NCI-H2227 (cell line): ENCODE results near the gene ETHE1.
A peak's percentile ranks its signal among the peaks of the same experiment; 100 is the strongest.

Experiments
- DNase-seq: peaks from one replicate; lab custom pipeline; 2025; ENCODE audit not compliant: unreplicated experiment; lab: John Stamatoyannopoulos, UW

Gene ETHE1

GRCh38 chr19:43498233-43498842 lies 28.7 kb downstream of the ETHE1 start:
- no peak for DNase-seq

GRCh38 chr19:43496960-43497359 lies 30.0 kb downstream of the ETHE1 start:
- DNase-seq, result no peak

- DNase-seq, result no peak
Observed at GRCh38 chr19:43495082-43495481, 31.9 kb downstream of the ETHE1 start.

GRCh38 chr19:43490759-43491158 lies 36.2 kb downstream of the ETHE1 start:
- no peak for DNase-seq

- DNase-seq, result no peak
Observed at GRCh38 chr19:43489979-43490599, 36.9 kb downstream of the ETHE1 start.

- no peak for DNase-seq
Observed at GRCh38 chr19:43489310-43489709, 37.7 kb downstream of the ETHE1 start.

- no peak for DNase-seq
Observed at GRCh38 chr19:43488179-43488578, 38.8 kb downstream of the ETHE1 start.

- no peak for DNase-seq
Observed at GRCh38 chr19:43486412-43486811, 40.6 kb downstream of the ETHE1 start.

- no peak for DNase-seq
Observed at GRCh38 chr19:43485951-43486350, 41.0 kb downstream of the ETHE1 start.

GRCh38 chr19:43483281-43483680 lies 43.7 kb downstream of the ETHE1 start:
- DNase-seq, result no peak

GRCh38 chr19:43482193-43482592 lies 44.8 kb downstream of the ETHE1 start:
- DNase-seq, result no peak

GRCh38 chr19:43481701-43482100 lies 45.3 kb downstream of the ETHE1 start:
- DNase-seq, result no peak

- no peak for DNase-seq
Observed at GRCh38 chr19:43480574-43480973, 46.4 kb downstream of the ETHE1 start.

GRCh38 chr19:43479961-43480561 lies 46.9 kb downstream of the ETHE1 start:
- DNase-seq, result no peak

GRCh38 chr19:43479226-43479625 lies 47.8 kb downstream of the ETHE1 start:
- no peak for DNase-seq

GRCh38 chr19:43478323-43478722 lies 48.7 kb downstream of the ETHE1 start:
- no peak for DNase-seq

- DNase-seq, result no peak
Observed at GRCh38 chr19:43476606-43477005, 50.4 kb downstream of the ETHE1 start.

- DNase-seq, result peak; percentile 93
Observed at GRCh38 chr19:43474986-43475705, 51.9 kb downstream of the ETHE1 start.

GRCh38 chr19:43474487-43474886 lies 52.5 kb downstream of the ETHE1 start:
- DNase-seq, result no peak

GRCh38 chr19:43471091-43471490 lies 55.9 kb downstream of the ETHE1 start:
- DNase-seq, result no peak

GRCh38 chr19:43470288-43470687 lies 56.7 kb downstream of the ETHE1 start:
- no peak for DNase-seq

GRCh38 chr19:43469160-43469480 lies 57.9 kb downstream of the ETHE1 start:
- DNase-seq, result no peak
